HCEC 1CT (cell line): Measurements from ENCODE around the gene BTBD19.
"Not testable (repeated sequence)": the region's sequence is repeated elsewhere in the genome, so short reads cannot be mapped to it uniquely, and the experiment has no call there.

Experiments used
- DNase-seq: peaks from one replicate; pipeline ENCODE4 v3.0.0-alpha.2; 2017

BTBD19 gene

GRCh38 chr1:44788120-44788860, 20.0 kb upstream of the BTBD19 start, which contains the start of gene BEST4:
BEST4 (minus strand) TSS chr1:44788170; CDS start chr1:44787705, 465 bp downstream.
- no peak for DNase-seq

- no peak for DNase-seq
Measured at GRCh38 chr1:44790968-44791801, 17.1 kb upstream of the BTBD19 start.

- no peak for DNase-seq
Measured at GRCh38 chr1:44792736-44793502, 15.4 kb upstream of the BTBD19 start.

GRCh38 chr1:44797886-44798285, 10.4 kb upstream of the BTBD19 start:
- DNase-seq = not testable (repeated sequence)

GRCh38 chr1:44798481-44799365, 9.6 kb upstream of the BTBD19 start:
- no peak for DNase-seq

- peak; percentile 97 for DNase-seq
Measured at GRCh38 chr1:44799770-44800584, 8.3 kb upstream of the BTBD19 start, which contains the start of gene PLK3. PLK3 (plus strand) TSS chr1:44800377; CDS start chr1:44800464, 87 bp downstream.

GRCh38 chr1:44801491-44802305, 6.6 kb upstream of the BTBD19 start:
- DNase-seq = no peak

GRCh38 chr1:44802306-44803061, 5.8 kb upstream of the BTBD19 start:
- DNase-seq = no peak

- DNase-seq = no peak
Measured at GRCh38 chr1:44803062-44803311, 5.3 kb upstream of the BTBD19 start.

- DNase-seq = no peak
Measured at GRCh38 chr1:44803312-44804095, 4.8 kb upstream of the BTBD19 start.

- DNase-seq = no peak
Measured at GRCh38 chr1:44805311-44806024, 2.9 kb upstream of the BTBD19 start.

GRCh38 chr1:44806025-44806703, 2.2 kb upstream of the BTBD19 start:
- no peak for DNase-seq

- DNase-seq = no peak
Measured at GRCh38 chr1:44806704-44807363, 1.5 kb upstream of the BTBD19 start, which contains the start of gene DYNLT4. DYNLT4 (minus strand) TSS chr1:44807351; CDS start chr1:44806668, 683 bp downstream.

GRCh38 chr1:44807364-44808062, 810 bp upstream of the BTBD19 start:
- DNase-seq = peak; percentile 100

- peak; percentile 79 for DNase-seq
Measured at GRCh38 chr1:44808938-44809917, 905 bp downstream of the BTBD19 start.
